IMR-90 (cell line): Measurements from ENCODE around the gene CLEC4A. TPM values are rescaled to one million over a fixed set of nuclear protein-coding genes. Genes with fewer than 3 reads are reported as not detected.

Experiments used
- ATAC-seq: fragments of 200-7000 bp; cut with Tn5 transposase; 2 replicates; pipeline ENCODE4 v1.9.1; 2020; ENCODE audit warnings: low read depth, mild to moderate bottlenecking, moderate library complexity
- BruUV-seq: library from RNA; stranded (reverse); fragments of 400-500 nt; replicated peaks from 2 replicates; lab custom pipeline; 2021; lab: Mats Ljungman, UMichigan
- CTCF ChIA-PET: fragments of 300-600 bp; formaldehyde crosslinking; extraction: SDS; loops from one replicate; lab custom pipeline; 2021; ENCODE audit warnings: antibody characterized with exemption; lab: Yijun Ruan, JAX
- POLR2A ChIA-PET: fragments of 300-600 bp; sonication (Branson Sonifier 250); formaldehyde crosslinking; loops from one replicate; lab custom pipeline; 2022; ENCODE audit warnings: antibody characterized with exemption; ENCODE audit not compliant: unreplicated experiment; lab: Charles Lee
- DNase-seq: peaks from one replicate; pipeline ENCODE4 v3.0.0; 2013
- H2AFZ ChIP-seq: replicated peaks from 2 replicates; pipeline ENCODE3; 2013; ENCODE audit warnings: low read length, mild to moderate bottlenecking; ENCODE audit not compliant: poor library complexity
- H2AK5ac ChIP-seq: 2 replicates; pipeline ENCODE4 v1.6.1; 2013; ENCODE audit warnings: low read depth, low read length, inconsistent platforms
- H2AK9ac ChIP-seq: replicated peaks from 2 replicates; pipeline ENCODE3; 2013; ENCODE audit warnings: mild to moderate bottlenecking, low read depth, low read length, moderate library complexity; ENCODE audit not compliant: poor library complexity
- H2BK120ac ChIP-seq: 2 replicates; pipeline ENCODE4 v1.6.1; 2013; ENCODE audit warnings: low read depth, low read length, inconsistent platforms
- H2BK15ac ChIP-seq: 3 replicates; pipeline ENCODE4 v1.6.1; 2013; ENCODE audit warnings: low read depth, low read length, inconsistent platforms
- H2BK20ac ChIP-seq: 2 replicates; pipeline ENCODE4 v1.6.1; 2013; ENCODE audit warnings: low read depth, mild to moderate bottlenecking, inconsistent platforms, low read length, moderate library complexity
- H2BK5ac ChIP-seq: 2 replicates; pipeline ENCODE4 v1.6.1; 2013; ENCODE audit warnings: mild to moderate bottlenecking, low read depth, low read length, inconsistent platforms; ENCODE audit not compliant: poor library complexity, severe bottlenecking
- H3K14ac ChIP-seq: replicated peaks from 2 replicates; pipeline ENCODE4 v1.6.1; 2013; ENCODE audit warnings: low read depth, low read length, inconsistent platforms
- H3K18ac ChIP-seq: 2 replicates; pipeline ENCODE4 v1.6.1; 2013; ENCODE audit warnings: low read depth, low read length, control low read depth
- H3K23ac ChIP-seq: 2 replicates; pipeline ENCODE4 v1.6.1; 2013; ENCODE audit warnings: low read depth, low read length, inconsistent platforms
- H3K27ac ChIP-seq: 2 replicates; pipeline ENCODE4 v1.5.1; 2013; ENCODE audit warnings: mild to moderate bottlenecking, control low read depth, low read length; ENCODE audit not compliant: insufficient read depth
- H3K27me3 ChIP-seq: 2 replicates; pipeline ENCODE4 v1.6.1; 2013; ENCODE audit warnings: low read length; ENCODE audit not compliant: control insufficient read depth, insufficient read depth
- H3K36me3 ChIP-seq: 2 replicates; pipeline ENCODE4 v1.6.1; 2013; ENCODE audit warnings: low read length, mixed read lengths; ENCODE audit not compliant: control insufficient read depth, insufficient read depth
- H3K4ac ChIP-seq: 2 replicates; pipeline ENCODE4 v1.6.1; 2013; ENCODE audit warnings: low read depth, low read length, inconsistent platforms
- H3K4me1 ChIP-seq: 2 replicates; pipeline ENCODE4 v1.6.1; 2013; ENCODE audit warnings: low read length, mixed read lengths; ENCODE audit not compliant: control insufficient read depth, insufficient read depth
- H3K4me2 ChIP-seq: 2 replicates; pipeline ENCODE4 v1.6.1; 2013; ENCODE audit warnings: low read depth, mild to moderate bottlenecking, control low read depth, low read length, moderate library complexity
- H3K4me3 ChIP-seq: 2 replicates; pipeline ENCODE4 v1.5.1; 2013; ENCODE audit warnings: low read depth, mild to moderate bottlenecking, control low read depth, low read length, moderate library complexity; ENCODE audit not compliant: insufficient read depth
- H3K56ac ChIP-seq: 2 replicates; pipeline ENCODE4 v1.6.1; 2013; ENCODE audit warnings: low read length, inconsistent platforms; ENCODE audit not compliant: insufficient read depth; ENCODE audit errors: extremely low read depth
- H3K79me1 ChIP-seq, 2 experiments: 2 replicates each; pipeline ENCODE4 v1.6.1; 2013; ENCODE audit warnings: low read length in 2 of 2, inconsistent platforms in 1 of 2, low read depth in 1 of 2
- H3K9ac ChIP-seq: 2 replicates; pipeline ENCODE4 v1.6.1; 2013; ENCODE audit warnings: low read depth, low read length, control low read depth
- H3K9me1 ChIP-seq: 2 replicates; pipeline ENCODE4 v1.6.1; 2013; ENCODE audit warnings: low read length, inconsistent platforms; ENCODE audit not compliant: insufficient read depth
- H3K9me3 ChIP-seq: 2 replicates; pipeline ENCODE4 v1.6.1; 2013; ENCODE audit warnings: low read length; ENCODE audit not compliant: control insufficient read depth, insufficient read depth
- H4K20me1 ChIP-seq: 2 replicates; pipeline ENCODE4 v1.6.1; 2013; ENCODE audit warnings: low read length, inconsistent platforms; ENCODE audit not compliant: insufficient read depth
- H4K5ac ChIP-seq: 2 replicates; pipeline ENCODE4 v1.6.1; 2013; ENCODE audit warnings: mild to moderate bottlenecking, low read depth, low read length, control low read depth
- H4K8ac ChIP-seq, 2 experiments: 2 replicates each; pipeline ENCODE4 v1.6.1; 2013; ENCODE audit warnings: low read depth in 2 of 2, low read length in 2 of 2, control low read depth in 1 of 2, inconsistent platforms in 1 of 2
- H4K91ac ChIP-seq: 2 replicates; pipeline ENCODE4 v1.6.1; 2013; ENCODE audit warnings: low read depth, low read length, inconsistent platforms; ENCODE audit not compliant: insufficient read depth
- BHLHE40 ChIP-seq: fragments of 150-350 bp; IDR thresholded peaks from 2 replicates; pipeline ENCODE4 v1.6.1; 2016; ENCODE audit warnings: mild to moderate bottlenecking, low read depth, low read length
- CEBPB ChIP-seq: IDR thresholded peaks from 2 replicates; pipeline ENCODE4 v1.6.1; 2012; ENCODE audit warnings: low read depth, low read length, improper control_type of control experiment
- CHD1 ChIP-seq: IDR thresholded peaks from 2 replicates; pipeline ENCODE4 v1.6.1; 2012; ENCODE audit warnings: low read depth, low read length, improper control_type of control experiment
- CTCF ChIP-seq: conservative IDR thresholded peaks from 2 replicates; pipeline ENCODE4 v1.5.1; 2012; ENCODE audit warnings: mild to moderate bottlenecking, low read depth, low read length, improper control_type of control experiment
- ELK1 ChIP-seq: fragments of 150-350 bp; IDR thresholded peaks from 2 replicates; pipeline ENCODE4 v1.6.1; 2016; ENCODE audit warnings: low read depth, mild to moderate bottlenecking, low read length, moderate library complexity, borderline replicate concordance
- FOS ChIP-seq: fragments of 150-350 bp; IDR thresholded peaks from 2 replicates; pipeline ENCODE4 v1.6.1; 2016; ENCODE audit warnings: low read depth, low read length
- MAFK ChIP-seq: IDR thresholded peaks from 2 replicates; pipeline ENCODE4 v1.6.1; 2012; ENCODE audit warnings: low read depth, low read length, improper control_type of control experiment
- MAZ ChIP-seq: IDR thresholded peaks from 2 replicates; pipeline ENCODE4 v1.6.1; 2012; ENCODE audit warnings: low read depth, mild to moderate bottlenecking, low read length, improper control_type of control experiment, moderate library complexity, borderline replicate concordance
- MXI1 ChIP-seq: IDR thresholded peaks from 2 replicates; pipeline ENCODE4 v1.6.1; 2012; ENCODE audit warnings: low read depth, mild to moderate bottlenecking, low read length, moderate library complexity, borderline replicate concordance
- NFE2L2 ChIP-seq: fragments of 150-350 bp; IDR thresholded peaks from 2 replicates; pipeline ENCODE4 v1.6.1; 2016; ENCODE audit warnings: low read depth, mild to moderate bottlenecking, low read length
- POLR2A ChIP-seq: IDR thresholded peaks from 2 replicates; pipeline ENCODE4 v1.6.1; 2012; ENCODE audit warnings: mild to moderate bottlenecking, low read depth, low read length
- RAD21 ChIP-seq: IDR thresholded peaks from 2 replicates; pipeline ENCODE4 v1.6.1; 2012; ENCODE audit warnings: low read length, improper control_type of control experiment
- RCOR1 ChIP-seq: IDR thresholded peaks from 2 replicates; pipeline ENCODE4 v1.6.1; 2012; ENCODE audit warnings: mild to moderate bottlenecking, low read length, improper control_type of control experiment; ENCODE audit not compliant: insufficient replicate concordance
- RFX5 ChIP-seq: IDR thresholded peaks from 2 replicates; pipeline ENCODE4 v1.8.0; 2012; ENCODE audit warnings: low read depth, mild to moderate bottlenecking, low read length, moderate library complexity
- SMC3 ChIP-seq: fragments of 150-350 bp; IDR thresholded peaks from 2 replicates; pipeline ENCODE4 v1.6.1; 2016; ENCODE audit warnings: low read depth, mild to moderate bottlenecking, antibody characterized with exemption, low read length, moderate library complexity
- USF2 ChIP-seq: fragments of 150-350 bp; IDR thresholded peaks from 2 replicates; pipeline ENCODE4 v1.6.1; 2017; ENCODE audit warnings: mild to moderate bottlenecking, antibody characterized with exemption, low read length, low read depth
- WGBS, 2 experiments: methylation state at CpG; one replicate each; pipeline versions ENCODE4 v1.1.5 to v1.1.7; 2013; ENCODE audit warnings: missing lambda C conversion rate in 2 of 2; ENCODE audit not compliant: insufficient read length in 1 of 2; ENCODE audit errors: extremely low coverage in 2 of 2; 5-methylcytosine and 5-hydroxymethylcytosine counted together
- dilution Hi-C: fragments of 300-500 bp; cut with HindIII; formaldehyde crosslinking; loops from one replicate; pipeline ENCODE4 v1.14.3; 2018; ENCODE audit warnings: low sequenced_read_pairs; ENCODE audit not compliant: unreplicated experiment
- in situ Hi-C: fragments of 300-500 bp; cut with MboI; formaldehyde crosslinking; loops from 3 replicates; pipeline ENCODE4 v1.14.3; 2019; ENCODE audit warnings: low sequenced_read_pairs, inconsistent platforms, mixed read lengths
- intact Hi-C: fragments of 100-400 bp; cut with micrococcal nuclease; formaldehyde crosslinking; loops from 2 replicates; pipeline ENCODE4 v1.10.0; 2022
- polyA plus RNA-seq, 3 experiments: library from polyadenylated mRNA; depleted of rRNA; stranded (reverse); fragments of >200 nt; gene quantifications; 2 replicates each; pipeline ENCODE4 v1.2.3, GENCODE V29; 2012; ENCODE audit warnings: low replicate concordance in 1 of 3
- total RNA-seq: library from RNA; depleted of rRNA; stranded (reverse); fragments of >200 nt; gene quantifications from 2 replicates; pipeline ENCODE4 v1.2.3, GENCODE V29; 2012

CLEC4A gene
- total and polyA plus RNA-seq, 2 of the 4 experiments (the other 2 are of a cell fraction), result 0.29 TPM; not detected in 1

DNA sequence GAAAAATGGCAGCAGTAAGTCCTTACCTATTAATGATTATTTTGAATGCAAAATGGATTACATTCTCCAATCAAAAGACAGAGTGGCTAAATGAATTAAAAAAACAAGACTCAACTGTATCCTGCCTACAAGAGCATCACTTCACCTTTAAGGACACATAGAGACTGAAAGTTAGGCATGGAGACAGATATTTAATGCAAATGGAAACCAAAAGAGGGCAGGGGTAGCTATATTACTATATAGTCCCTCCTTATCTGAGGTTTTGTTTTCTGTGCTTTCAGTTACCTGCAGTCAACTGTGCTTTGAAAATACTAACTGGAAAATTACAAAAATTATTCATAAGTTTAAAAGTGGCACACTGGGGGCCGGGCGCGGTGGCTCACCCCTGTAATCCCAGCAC, 24.2 kb upstream of the CLEC4A start:
- Histone ChIP-seq H2BK15ac (no peak overlapping the region), H2BK5ac (no peak overlapping the region), H2AFZ (no peak overlapping the region), H3K14ac (no peak overlapping the region), H3K36me3 (peaks cover 18% of the 10 kb centered on the region), H2AK5ac (no peak overlapping the region), H3K79me1 (no peaks in the 10 kb centered on the region), H2BK120ac (no peak overlapping the region), H4K5ac (no peak overlapping the region), H3K56ac (no peak overlapping the region), H3K9me3 (no peaks in the 10 kb centered on the region), H3K4me3 (no peak overlapping the region), H2BK20ac (no peak overlapping the region), H3K9ac (no peak overlapping the region), H3K27me3 (no peaks in the 10 kb centered on the region), H2AK9ac (no peak overlapping the region), H4K20me1 (no peaks in the 10 kb centered on the region), H4K91ac (no peak overlapping the region), H3K18ac (no peak overlapping the region), H3K9me1 (no peaks in the 10 kb centered on the region), H3K4me1 (no peaks in the 10 kb centered on the region), H3K27ac (no peak overlapping the region), H3K4me2 (no peak overlapping the region), H4K8ac (no peak overlapping the region), H3K23ac (no peak overlapping the region), H3K4ac (no peak overlapping the region)
- ChIA-PET CTCF (interaction anchor here (0.7 kb wide), 1 partner anchor 1056 kb away, joined by 3 read pairs; no protein-coding TSS in a partner anchor), POLR2A (no interaction called here)
- dilution Hi-C loops (no loop called here), intact Hi-C loops (no loop called here), in situ Hi-C loops (no loop called here)
- DNase-seq (no peak), ATAC-seq (no peak)
- WGBS, 2 experiments, result 100% methylated on average over 3 of the region's 3 CpGs; no CpG with 5 or more reads in 1 of the 2 experiments
- no TSS peak for BruUV-seq
- no peak for TF ChIP-seq MXI1
- no peak for TF ChIP-seq FOS
- no peak for TF ChIP-seq MAZ
- no peak for TF ChIP-seq CEBPB
- no peak for TF ChIP-seq USF2
- no peak for TF ChIP-seq BHLHE40
- no peak for TF ChIP-seq MAFK
- TF ChIP-seq RCOR1, result no peak
- no peak for TF ChIP-seq POLR2A
- TF ChIP-seq RFX5, result no peak
- no peak for TF ChIP-seq CHD1
- TF ChIP-seq RAD21, result no peak
- TF ChIP-seq SMC3, result no peak
- no peak for TF ChIP-seq NFE2L2
- no peak for TF ChIP-seq ELK1
- no peak for TF ChIP-seq CTCF
